Left lung (tissue), 10 donors: ENCODE data around the gene PDXDC1. TPM values are rescaled to one million over a fixed set of nuclear protein-coding genes. Genes with fewer than 3 reads are reported as not detected.

Experiments
- ATAC-seq: fragments of 200-7000 bp; cut with Tn5 transposase; one replicate; pipeline ENCODE4 v1.9.1; 2020; ENCODE audit warnings: moderate library complexity
- DNase-seq, 4 donors: peaks; one replicate each; pipeline ENCODE4 v3.0.0-alpha.2; 2013 to 2020
- H3K27ac ChIP-seq, 2 donors: fragments of 200-600 bp; sonication (generic) in 1 of 2; one replicate each; pipeline versions ENCODE4 v1.5.0 to v1.8.0; 2020 to 2021
- H3K27me3 ChIP-seq, 2 donors: fragments of 200-600 bp; sonication (generic) in 1 of 2; one replicate each; pipeline versions ENCODE4 v1.5.0 to v1.8.0; 2020 to 2021
- H3K36me3 ChIP-seq, 2 donors: fragments of 200-600 bp; sonication (generic) in 1 of 2; one replicate each; pipeline versions ENCODE4 v1.5.0 to v1.8.0; 2020 to 2021
- H3K4me1 ChIP-seq, 2 donors: fragments of 200-600 bp; one replicate each; pipeline ENCODE4 v1.8.0; 2021
- H3K4me3 ChIP-seq, 2 donors: fragments of 200-600 bp; sonication (generic) in 1 of 2; one replicate each; pipeline versions ENCODE4 v1.5.0 to v1.8.0; 2020 to 2021; ENCODE audit warnings: mild to moderate bottlenecking in 1 of 2
- H3K9me3 ChIP-seq, 2 donors: fragments of 200-600 bp; sonication (generic) in 1 of 2; one replicate each; pipeline versions ENCODE4 v1.5.0 to v1.8.0; 2020 to 2021
- intact Hi-C, 2 donors: fragments of 100-400 bp; cut with DNase I; formaldehyde crosslinking; loops; one replicate each; pipeline versions ENCODE4 v1.11.2 to v1.14.2; 2022
- polyA plus RNA-seq, 6 donors: library from polyadenylated mRNA; unstranded; fragments of 120-200 nt; gene quantifications; one replicate each; pipeline ENCODE4 v1.2.1, GENCODE V29; 2013; ENCODE audit not compliant: insufficient read length in 6 of 6
- total RNA-seq, 2 donors: library from RNA; stranded (reverse); fragmentation: NEBNext Ultra II Directional; extraction: Animal tissue kit (Norgen Biotek cat#: 25700); gene quantifications; one replicate each; pipeline ENCODE4 v1.2.1, GENCODE V29; 2021
- TF ChIP-seq, protein P1 (sequence below), 2 donors: fragments of 200-600 bp; sonication (generic) in 1 of 2; IDR thresholded peaks; one replicate each; pipeline versions ENCODE4 v1.5.0 to v1.8.0; 2021; ENCODE audit warnings: antibody characterized with exemption in 2 of 2
- donor health status: DM: no; HTN: yes; CAD: no.
- donor health status: DM: no; HTN: no; CAD: no.

Gene PDXDC1
- total and polyA plus RNA-seq, 8 donors, result 55.7 to 111 (median 92.4) TPM

DNA sequence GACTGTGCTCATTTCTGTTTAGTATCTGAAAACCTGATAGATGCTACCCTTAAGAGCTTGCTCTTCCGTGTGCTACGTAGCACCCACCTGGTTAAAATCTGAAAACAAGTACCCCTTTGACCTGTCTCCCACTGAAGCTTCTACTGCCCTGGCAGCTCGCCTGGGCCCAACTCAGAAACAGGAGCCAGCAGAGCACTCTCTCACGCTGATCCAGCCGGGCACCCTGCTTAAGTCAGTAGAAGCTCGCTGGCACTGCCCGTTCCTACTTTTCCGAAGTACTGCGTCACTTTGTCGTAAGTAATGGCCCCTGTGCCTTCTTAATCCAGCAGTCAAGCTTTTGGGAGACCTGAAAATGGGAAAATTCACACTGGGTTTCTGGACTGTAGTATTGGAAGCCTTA, 62.2 kb downstream of the PDXDC1 start:
- Histone ChIP-seq H3K27ac (no peak overlapping the region), H3K4me1 (peaks cover 6 to 13% of the 10 kb centered on the region in 2 donors), H3K9me3 (no peaks in the 10 kb centered on the region), H3K27me3 (no peaks in the 10 kb centered on the region), H3K4me3 (no peak overlapping the region), H3K36me3 (peaks cover 0 to 99% of the 10 kb centered on the region in 2 donors)
- intact Hi-C loops, result no loop called here
- ATAC-seq, result no peak
- no peak for DNase-seq
- TF ChIP-seq, protein P1, sequence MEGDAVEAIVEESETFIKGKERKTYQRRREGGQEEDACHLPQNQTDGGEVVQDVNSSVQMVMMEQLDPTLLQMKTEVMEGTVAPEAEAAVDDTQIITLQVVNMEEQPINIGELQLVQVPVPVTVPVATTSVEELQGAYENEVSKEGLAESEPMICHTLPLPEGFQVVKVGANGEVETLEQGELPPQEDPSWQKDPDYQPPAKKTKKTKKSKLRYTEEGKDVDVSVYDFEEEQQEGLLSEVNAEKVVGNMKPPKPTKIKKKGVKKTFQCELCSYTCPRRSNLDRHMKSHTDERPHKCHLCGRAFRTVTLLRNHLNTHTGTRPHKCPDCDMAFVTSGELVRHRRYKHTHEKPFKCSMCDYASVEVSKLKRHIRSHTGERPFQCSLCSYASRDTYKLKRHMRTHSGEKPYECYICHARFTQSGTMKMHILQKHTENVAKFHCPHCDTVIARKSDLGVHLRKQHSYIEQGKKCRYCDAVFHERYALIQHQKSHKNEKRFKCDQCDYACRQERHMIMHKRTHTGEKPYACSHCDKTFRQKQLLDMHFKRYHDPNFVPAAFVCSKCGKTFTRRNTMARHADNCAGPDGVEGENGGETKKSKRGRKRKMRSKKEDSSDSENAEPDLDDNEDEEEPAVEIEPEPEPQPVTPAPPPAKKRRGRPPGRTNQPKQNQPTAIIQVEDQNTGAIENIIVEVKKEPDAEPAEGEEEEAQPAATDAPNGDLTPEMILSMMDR (IDR thresholded peaks at IDR 0.05), result no peak

- ATAC-seq (no peak), DNase-seq (no peak)
- TF ChIP-seq, protein P1 (IDR thresholded peaks at IDR 0.05), result no peak
- no peaks in the 10 kb centered on the region for H3K9me3 ChIP-seq
- H3K36me3 ChIP-seq, result peaks cover 0 to 92% of the 10 kb centered on the region in 2 donors
- no peak overlapping the region for H3K4me3 ChIP-seq
- intact Hi-C loops, result no loop called here
- no peak overlapping the region for H3K27ac ChIP-seq
- H3K27me3 ChIP-seq, result no peaks in the 10 kb centered on the region
- peaks cover 6 to 13% of the 10 kb centered on the region in 2 donors for H3K4me1 ChIP-seq
Measured at GRCh38 chr16:15037745-15038144, 62.9 kb downstream of the PDXDC1 start.

GRCh38 chr16:15038689-15039088, 63.9 kb downstream of the PDXDC1 start:
- intact Hi-C loops, result no loop called here
- Histone ChIP-seq H3K27me3 (no peaks in the 10 kb centered on the region), H3K4me3 (no peak overlapping the region), H3K4me1 (peaks cover 6 to 13% of the 10 kb centered on the region in 2 donors), H3K27ac (no peak overlapping the region), H3K9me3 (no peaks in the 10 kb centered on the region), H3K36me3 (peaks cover 0 to 89% of the 10 kb centered on the region in 2 donors)
- TF ChIP-seq, protein P1 (IDR thresholded peaks at IDR 0.05), result no peak
- ATAC-seq (no peak), DNase-seq (no peak)

- DNase-seq, result peak; percentile 20 to 86 (median 76)
- TF ChIP-seq, protein P1 (IDR thresholded peaks at IDR 0.05), result no peak
Measured at GRCh38 chr16:15041271-15042004, 66.6 kb downstream of the PDXDC1 start.

DNA sequence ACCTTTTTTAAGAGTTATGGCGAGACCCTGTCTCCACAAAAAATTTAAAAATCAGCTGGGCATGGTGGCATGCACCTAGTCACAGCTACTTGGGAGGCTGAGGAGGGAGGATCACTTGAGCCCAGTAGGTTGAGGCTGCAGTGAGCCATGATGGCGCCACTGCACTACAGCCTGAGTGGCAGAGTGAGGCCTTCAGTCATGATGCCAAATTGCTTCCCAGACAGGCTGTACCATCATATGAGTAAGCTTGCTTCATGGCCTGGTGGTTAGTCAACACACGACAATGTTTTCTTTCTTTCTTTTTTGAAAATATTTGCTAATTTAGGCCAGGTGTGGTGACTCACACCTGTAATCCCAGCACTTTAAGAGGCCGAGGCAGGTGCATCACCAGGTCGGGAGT, 68.5 kb downstream of the PDXDC1 start:
- peaks cover 0 to 71% of the 10 kb centered on the region in 2 donors for H3K36me3 ChIP-seq

More at GRCh38 chr16:15041271-15042004, 66.6 kb downstream of the PDXDC1 start:
- Histone ChIP-seq H3K9me3 (no peaks in the 10 kb centered on the region), H3K27ac (peak overlapping the region; percentile 37 to 40), H3K4me1 (peaks cover 6 to 7% of the 10 kb centered on the region in 2 donors), H3K36me3 (peaks cover 0 to 81% of the 10 kb centered on the region in 2 donors), H3K27me3 (no peaks in the 10 kb centered on the region), H3K4me3 (no peak overlapping the region)
- intact Hi-C loops, result no loop called here
- ATAC-seq, result peak; percentile 97

More for the DNA sequence above, 68.5 kb downstream of the PDXDC1 start:
- no peak for ATAC-seq
- Histone ChIP-seq H3K27ac (no peak overlapping the region), H3K9me3 (no peaks in the 10 kb centered on the region), H3K27me3 (no peaks in the 10 kb centered on the region), H3K4me3 (no peak overlapping the region), H3K4me1 (peaks cover 6 to 7% of the 10 kb centered on the region in 2 donors)
- DNase-seq, result no peak
- TF ChIP-seq, protein P1 (IDR thresholded peaks at IDR 0.05), result no peak
- intact Hi-C loops, result no loop called here
